MM.1S (cell line): ENCODE results near the gene KCNJ12.

Source experiments
- EZH2 ChIP-seq: fragments of 300-600 bp; sonication (generic); optimal IDR thresholded peaks from 2 replicates; pipeline ENCODE3; 2017; ENCODE audit warnings: low read depth, mild to moderate bottlenecking, antibody characterized with exemption, low read length, mixed read lengths
- TF ChIP-seq, protein P1 (sequence below): fragments of 300-600 bp; sonication (generic); IDR thresholded peaks from 2 replicates; pipeline ENCODE4 v1.5.1; 2016; ENCODE audit warnings: antibody characterized with exemption, low read length, mixed read lengths

DNA sequence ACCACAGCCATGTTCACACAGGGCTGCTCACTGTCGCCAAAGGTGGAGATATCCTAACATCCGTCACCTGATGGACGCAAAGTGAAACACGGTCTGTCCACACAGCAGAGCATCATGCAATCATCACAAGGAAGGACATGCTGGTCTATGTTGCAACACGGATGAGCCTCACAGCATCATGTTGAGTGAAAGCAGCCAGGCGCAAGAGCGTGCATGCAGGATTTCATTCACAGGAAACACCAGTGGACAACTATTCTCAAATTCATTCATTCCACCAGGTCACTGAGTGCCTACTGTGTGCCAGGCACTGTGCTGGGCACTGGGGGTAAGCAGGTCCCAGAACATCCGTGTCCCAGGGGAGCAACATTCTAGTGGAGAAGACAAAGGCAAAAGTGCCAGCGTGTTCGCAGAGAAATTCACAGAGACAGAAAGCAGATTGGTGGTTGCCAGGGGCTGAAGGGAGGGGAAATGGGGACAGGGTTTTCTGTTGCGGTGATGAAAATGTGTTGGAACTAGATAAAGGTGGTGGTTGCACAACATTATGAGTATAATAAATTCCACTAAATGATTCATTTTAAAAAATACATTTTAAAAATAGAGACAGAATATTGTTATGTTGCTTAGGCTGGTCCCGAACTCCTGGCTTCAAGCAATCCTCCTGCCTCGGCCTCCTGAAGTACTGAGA lies 22.7 kb upstream of the KCNJ12 start:
- TF ChIP-seq, protein P1, sequence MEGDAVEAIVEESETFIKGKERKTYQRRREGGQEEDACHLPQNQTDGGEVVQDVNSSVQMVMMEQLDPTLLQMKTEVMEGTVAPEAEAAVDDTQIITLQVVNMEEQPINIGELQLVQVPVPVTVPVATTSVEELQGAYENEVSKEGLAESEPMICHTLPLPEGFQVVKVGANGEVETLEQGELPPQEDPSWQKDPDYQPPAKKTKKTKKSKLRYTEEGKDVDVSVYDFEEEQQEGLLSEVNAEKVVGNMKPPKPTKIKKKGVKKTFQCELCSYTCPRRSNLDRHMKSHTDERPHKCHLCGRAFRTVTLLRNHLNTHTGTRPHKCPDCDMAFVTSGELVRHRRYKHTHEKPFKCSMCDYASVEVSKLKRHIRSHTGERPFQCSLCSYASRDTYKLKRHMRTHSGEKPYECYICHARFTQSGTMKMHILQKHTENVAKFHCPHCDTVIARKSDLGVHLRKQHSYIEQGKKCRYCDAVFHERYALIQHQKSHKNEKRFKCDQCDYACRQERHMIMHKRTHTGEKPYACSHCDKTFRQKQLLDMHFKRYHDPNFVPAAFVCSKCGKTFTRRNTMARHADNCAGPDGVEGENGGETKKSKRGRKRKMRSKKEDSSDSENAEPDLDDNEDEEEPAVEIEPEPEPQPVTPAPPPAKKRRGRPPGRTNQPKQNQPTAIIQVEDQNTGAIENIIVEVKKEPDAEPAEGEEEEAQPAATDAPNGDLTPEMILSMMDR: no peak
- no peak for TF ChIP-seq EZH2
